Right lobe of liver (tissue), 6 donors: ENCODE measurements around the gene CACNA2D3. TPM values are rescaled to one million over a fixed set of nuclear protein-coding genes. Genes with fewer than 3 reads are reported as not detected.

Experiments
- ATAC-seq, 4 donors: fragments of 200-7000 bp; cut with Tn5 transposase; one replicate each; pipeline ENCODE4 v1.9.1; 2020; ENCODE audit warnings: mild to moderate bottlenecking in 4 of 4, moderate library complexity in 4 of 4
- DNase-seq, 3 donors: peaks; one replicate each; pipeline ENCODE4 v3.0.0-alpha.2; 2020
- H3K27ac ChIP-seq, 3 donors: fragments of 200-600 bp; one replicate each; pipeline ENCODE4 v1.8.0; 2022
- H3K27me3 ChIP-seq, 2 donors: fragments of 200-600 bp; one replicate each; pipeline ENCODE4 v1.8.0; 2022
- H3K36me3 ChIP-seq, 4 donors: fragments of 200-600 bp; sonication (generic) in 1 of 4; one replicate each; pipeline versions ENCODE4 v1.5.1 to v1.8.0; 2017 to 2022; ENCODE audit warnings: control low read depth in 1 of 4
- H3K4me1 ChIP-seq, 4 donors: fragments of 200-600 bp; sonication (generic) in 1 of 4; one replicate each; pipeline versions ENCODE4 v1.5.1 to v1.8.0; 2017 to 2022; ENCODE audit warnings: control low read depth in 1 of 4
- H3K4me3 ChIP-seq, 3 donors: fragments of 200-600 bp; one replicate each; pipeline ENCODE4 v1.8.0; 2022
- H3K9me3 ChIP-seq, 4 donors: fragments of 200-600 bp; sonication (generic) in 1 of 4; one replicate each; pipeline versions ENCODE4 v1.5.1 to v1.8.0; 2017 to 2022; ENCODE audit warnings: control low read depth in 1 of 4
- POLR2A ChIP-seq: fragments of 450-650 bp; IDR thresholded peaks from one replicate; pipeline ENCODE4 v1.6.1; 2017; ENCODE audit warnings: antibody characterized with exemption, mild to moderate bottlenecking
- WGBS: methylation state at CpG from one replicate; pipeline ENCODE4 v1.1.6; 2018; ENCODE audit warnings: low coverage, low lambda C conversion rate; ENCODE audit not compliant: insufficient coverage; ENCODE audit errors: missing lambda C conversion rate; 5-methylcytosine and 5-hydroxymethylcytosine counted together
- intact Hi-C, 2 donors: fragments of 100-400 bp; cut with DNase I; formaldehyde crosslinking; loops; one replicate each; pipeline versions ENCODE4 v1.11.2 to v1.14.1; 2022
- total RNA-seq, 6 experiments: library from RNA; depleted of rRNA in 2 of 6; stranded (reverse); fragments of >200 nt in 2 of 6; fragmentation: NEBNext Ultra II Directional in 3 of 6; extraction: Animal tissue kit (Norgen Biotek cat#: 25700) in 3 of 6; gene quantifications; one replicate each; pipeline versions ENCODE4 v1.1.0 to v1.2.4, GENCODE V29; 2016 to 2023
- TF ChIP-seq, protein P1 (sequence below), 4 donors: fragments of 200-600 bp in 3 of 4; fragments of 450-650 bp in 1 of 4; IDR thresholded peaks; one replicate each; pipeline versions ENCODE4 v1.5.1 to v1.8.0; 2016 to 2022; ENCODE audit warnings: antibody characterized with exemption in 4 of 4, mild to moderate bottlenecking in 2 of 4
- donor health status: DM: no; HTN: yes; CAD: no.
- donor health status: DM: no; HTN: no; CAD: no.
- donor health status: DM: no; HTN: no; CAD: no.
- donor health status: DM: no; HTN: yes; CAD: no.
- donor health status: DM: no; HTN: yes; CAD: no.

CACNA2D3 gene
- total RNA-seq, 6 experiments from 2014 or later = 0.28 to 0.87 TPM; not detected in 4

DNA sequence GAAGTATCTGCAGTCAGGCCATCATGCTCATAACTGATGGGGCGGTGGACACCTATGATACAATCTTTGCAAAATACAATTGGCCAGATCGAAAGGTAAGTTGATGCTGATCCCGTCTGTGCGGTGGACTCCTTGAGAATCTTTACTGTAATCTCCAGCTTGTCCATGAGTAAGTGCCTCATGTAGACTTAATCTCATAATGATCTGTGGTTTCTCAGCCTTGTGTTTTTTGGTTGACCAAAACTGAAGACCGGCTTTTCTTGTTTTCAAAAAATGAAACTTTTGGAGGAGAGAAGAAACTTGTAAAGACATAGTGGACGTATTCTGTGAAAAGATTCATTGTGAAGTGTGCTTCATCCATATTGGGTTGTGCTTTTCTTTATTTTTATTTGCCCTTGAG is 519.8 kb downstream of the CACNA2D3 start:
- Histone ChIP-seq H3K36me3 (no peaks in the 10 kb centered on the region), H3K9me3 (no peaks in the 10 kb centered on the region), H3K27me3 (no peaks in the 10 kb centered on the region), H3K4me3 (no peak overlapping the region), H3K27ac (no peak overlapping the region), H3K4me1 (no peaks in the 10 kb centered on the region)
- DNase-seq = no peak
- intact Hi-C loops = no loop called here
- no peak for ATAC-seq
- no peak for TF ChIP-seq POLR2A
- TF ChIP-seq, protein P1, sequence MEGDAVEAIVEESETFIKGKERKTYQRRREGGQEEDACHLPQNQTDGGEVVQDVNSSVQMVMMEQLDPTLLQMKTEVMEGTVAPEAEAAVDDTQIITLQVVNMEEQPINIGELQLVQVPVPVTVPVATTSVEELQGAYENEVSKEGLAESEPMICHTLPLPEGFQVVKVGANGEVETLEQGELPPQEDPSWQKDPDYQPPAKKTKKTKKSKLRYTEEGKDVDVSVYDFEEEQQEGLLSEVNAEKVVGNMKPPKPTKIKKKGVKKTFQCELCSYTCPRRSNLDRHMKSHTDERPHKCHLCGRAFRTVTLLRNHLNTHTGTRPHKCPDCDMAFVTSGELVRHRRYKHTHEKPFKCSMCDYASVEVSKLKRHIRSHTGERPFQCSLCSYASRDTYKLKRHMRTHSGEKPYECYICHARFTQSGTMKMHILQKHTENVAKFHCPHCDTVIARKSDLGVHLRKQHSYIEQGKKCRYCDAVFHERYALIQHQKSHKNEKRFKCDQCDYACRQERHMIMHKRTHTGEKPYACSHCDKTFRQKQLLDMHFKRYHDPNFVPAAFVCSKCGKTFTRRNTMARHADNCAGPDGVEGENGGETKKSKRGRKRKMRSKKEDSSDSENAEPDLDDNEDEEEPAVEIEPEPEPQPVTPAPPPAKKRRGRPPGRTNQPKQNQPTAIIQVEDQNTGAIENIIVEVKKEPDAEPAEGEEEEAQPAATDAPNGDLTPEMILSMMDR (IDR thresholded peaks at IDR 0.05) = no peak
- 65% methylated on average over 6 of the region's 6 CpGs for WGBS

DNA sequence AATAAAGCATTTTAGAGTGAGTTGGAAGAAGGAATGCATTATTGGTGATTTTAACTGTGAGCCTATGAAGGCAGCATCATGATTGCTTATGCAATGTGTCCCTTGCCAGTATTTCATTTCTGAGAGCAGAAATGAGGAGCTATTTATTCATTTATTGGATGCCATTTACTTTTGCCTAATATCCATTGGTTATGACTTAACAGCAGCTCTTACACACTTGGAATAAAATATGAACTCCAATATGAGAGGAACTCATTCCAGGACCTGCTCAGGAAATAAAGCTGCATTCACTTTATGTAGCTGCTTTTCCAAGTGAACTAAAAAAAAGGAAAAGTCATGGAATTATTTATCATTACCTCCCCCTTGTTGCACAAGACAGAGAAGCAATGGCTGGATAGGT is 525.4 kb downstream of the CACNA2D3 start:
- Histone ChIP-seq H3K9me3 (no peaks in the 10 kb centered on the region), H3K27ac (no peak overlapping the region), H3K4me1 (no peaks in the 10 kb centered on the region), H3K36me3 (no peaks in the 10 kb centered on the region), H3K27me3 (no peaks in the 10 kb centered on the region), H3K4me3 (no peak overlapping the region)
- no peak for TF ChIP-seq POLR2A
- TF ChIP-seq, protein P1 (IDR thresholded peaks at IDR 0.05) = no peak
- intact Hi-C loops = no loop called here
- no peak for DNase-seq
- no peak for ATAC-seq

DNA sequence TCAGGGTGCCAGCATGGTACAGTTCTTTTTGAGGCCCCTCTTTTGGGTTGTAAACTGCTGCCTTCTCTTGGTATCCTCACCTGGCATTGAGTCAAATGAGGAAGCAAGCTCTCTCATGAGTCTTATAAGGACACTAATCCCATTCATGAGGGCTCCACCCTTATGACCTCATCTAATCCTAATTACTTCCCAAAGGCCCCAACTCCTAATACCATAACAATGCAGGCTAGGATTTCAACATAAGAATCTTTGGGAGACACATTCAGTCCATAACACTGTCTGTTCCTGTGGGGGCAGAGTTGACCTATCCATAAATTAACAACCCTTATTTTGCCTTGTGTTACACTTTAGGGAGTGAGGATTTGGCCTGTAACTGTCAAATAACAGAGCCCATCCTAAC is 527.2 kb downstream of the CACNA2D3 start:
- ATAC-seq (no peak), DNase-seq (no peak)
- TF ChIP-seq, protein P1 (IDR thresholded peaks at IDR 0.05) = no peak
- TF ChIP-seq POLR2A = no peak
- Histone ChIP-seq H3K27me3 (no peaks in the 10 kb centered on the region), H3K4me1 (no peaks in the 10 kb centered on the region), H3K36me3 (no peaks in the 10 kb centered on the region), H3K9me3 (no peaks in the 10 kb centered on the region), H3K27ac (no peak overlapping the region), H3K4me3 (no peak overlapping the region)
- intact Hi-C loops = no loop called here

DNA sequence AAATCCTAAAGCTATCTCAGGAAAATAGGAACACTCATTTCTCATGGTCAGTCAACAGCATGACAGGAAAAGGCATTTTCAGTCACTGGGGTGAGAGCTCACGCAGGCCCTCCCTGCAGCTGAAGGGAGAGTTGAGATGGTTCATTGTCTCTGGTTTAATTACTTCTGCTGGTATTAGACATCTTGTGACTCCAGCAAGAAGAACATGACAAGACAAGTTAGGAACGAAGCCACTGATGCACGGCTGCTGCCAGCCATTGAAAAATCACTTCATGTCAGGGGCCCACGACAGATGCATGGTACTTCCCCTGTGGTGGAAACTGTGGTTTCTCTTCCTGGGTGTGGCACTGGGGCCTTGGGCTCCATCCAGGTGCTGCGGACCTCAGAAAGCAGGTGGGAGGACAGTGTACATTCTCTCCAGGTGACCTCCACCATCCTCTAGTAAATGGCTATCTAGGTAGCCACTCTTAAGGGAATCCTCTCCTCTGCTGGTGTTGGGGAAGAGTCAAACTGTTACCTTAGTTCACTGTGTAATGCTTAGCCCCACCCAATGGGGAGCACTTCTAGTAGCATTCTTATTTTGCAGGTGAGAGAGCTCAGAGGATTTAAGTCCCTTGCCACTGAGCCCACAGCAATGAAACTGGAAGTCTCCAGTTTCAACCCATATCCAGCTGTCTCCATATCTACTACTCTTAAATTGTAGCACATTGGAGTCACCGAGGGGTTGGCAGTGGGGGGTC is 531.3 kb downstream of the CACNA2D3 start:
- no peak for DNase-seq
- Histone ChIP-seq H3K9me3 (no peaks in the 10 kb centered on the region), H3K4me1 (no peaks in the 10 kb centered on the region), H3K27me3 (no peaks in the 10 kb centered on the region), H3K27ac (no peak overlapping the region), H3K4me3 (no peak overlapping the region), H3K36me3 (no peaks in the 10 kb centered on the region)
- intact Hi-C loops = no loop called here
- ATAC-seq = no peak
- 72% methylated on average over 3 of the region's 6 CpGs for WGBS
- no peak for TF ChIP-seq POLR2A
- TF ChIP-seq, protein P1 (IDR thresholded peaks at IDR 0.05) = no peak

DNA sequence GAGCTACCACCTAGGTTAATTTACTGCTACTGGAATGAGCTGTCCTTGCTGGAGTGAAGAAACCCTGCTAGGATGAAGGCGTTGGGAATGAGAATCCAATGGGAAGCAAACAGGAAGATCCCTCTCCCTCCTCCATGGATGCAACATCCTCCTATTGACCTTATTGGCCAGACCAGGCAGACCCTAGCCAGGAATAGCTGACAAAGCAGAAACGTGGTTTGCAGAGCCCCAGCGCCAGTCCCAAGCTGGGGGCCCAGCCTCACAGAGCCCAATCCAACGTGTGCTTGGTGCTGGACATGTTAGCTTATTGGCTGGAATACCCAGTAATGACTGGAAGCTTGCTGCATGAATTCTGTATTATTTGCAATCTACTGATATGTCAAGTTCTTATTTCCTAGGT is 532.4 kb downstream of the CACNA2D3 start:
- DNase-seq (no peak), ATAC-seq (no peak)
- intact Hi-C loops = no loop called here
- Histone ChIP-seq H3K4me1 (no peaks in the 10 kb centered on the region), H3K4me3 (no peak overlapping the region), H3K9me3 (no peaks in the 10 kb centered on the region), H3K27me3 (no peaks in the 10 kb centered on the region), H3K27ac (no peak overlapping the region), H3K36me3 (no peaks in the 10 kb centered on the region)
- TF ChIP-seq POLR2A = no peak
- TF ChIP-seq, protein P1 (IDR thresholded peaks at IDR 0.05) = no peak
- 35% methylated on average over 3 of the region's 4 CpGs for WGBS
